NCI-H1417 (cell line): ENCODE data around the gene SAFB.
"Not testable (repeated sequence)": the region's sequence is repeated elsewhere in the genome, so short reads cannot be mapped to it uniquely, and the experiment has no call there.

ENCODE experiments used
- DNase-seq, 3 experiments: peaks; one replicate each; lab custom pipeline; 2025; lab: John Stamatoyannopoulos, UW

The SAFB gene

DNA sequence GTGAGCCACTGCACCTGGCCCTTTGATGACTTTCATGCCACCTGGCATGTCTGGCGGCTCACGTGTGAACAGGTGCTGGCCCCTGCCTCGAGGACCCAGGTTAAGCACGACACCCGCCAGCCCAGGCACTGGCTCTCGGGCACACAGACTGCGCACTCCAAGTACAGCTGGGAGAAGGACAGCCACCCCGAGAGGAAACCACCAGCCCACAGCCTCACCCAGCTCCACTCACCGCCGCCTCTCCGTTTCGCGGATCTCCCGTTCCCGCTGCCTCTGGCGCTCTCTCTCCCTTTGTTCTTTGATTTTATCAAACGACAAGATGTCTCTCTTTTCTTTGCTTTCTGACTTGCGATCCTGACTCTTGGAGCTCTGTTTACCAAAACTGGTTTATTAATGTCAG is 27.8 kb upstream of the SAFB start:
- DNase-seq, result peak in 1 of 3 experiments; percentile 34

DNA sequence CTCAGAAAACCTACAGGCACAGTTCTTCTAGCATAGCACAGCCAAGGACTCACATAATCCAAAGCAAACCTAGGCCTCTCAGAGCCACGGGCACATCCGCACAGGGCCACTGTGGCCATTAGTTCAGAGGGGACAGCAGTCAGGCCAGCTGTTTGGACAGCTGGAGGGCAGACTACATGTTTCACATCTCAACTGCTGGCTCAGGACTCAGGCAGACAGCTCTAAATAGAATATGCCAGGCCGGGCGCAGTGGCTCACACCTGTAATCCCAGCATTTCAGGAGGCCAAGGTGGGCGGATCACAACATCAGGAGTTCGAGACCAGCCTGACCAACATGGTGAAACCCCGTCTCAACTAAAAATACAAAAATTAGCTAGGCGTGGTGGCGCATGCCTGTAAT is 27.1 kb upstream of the SAFB start:
- no peak for DNase-seq

GRCh38 chr19:5600797-5601196 is 22.1 kb upstream of the SAFB start:
- DNase-seq, result no peak

- no peak for DNase-seq
Observed at GRCh38 chr19:5603626-5604025, 19.3 kb upstream of the SAFB start.

GRCh38 chr19:5605362-5605761 is 17.5 kb upstream of the SAFB start:
- no peak for DNase-seq

DNA sequence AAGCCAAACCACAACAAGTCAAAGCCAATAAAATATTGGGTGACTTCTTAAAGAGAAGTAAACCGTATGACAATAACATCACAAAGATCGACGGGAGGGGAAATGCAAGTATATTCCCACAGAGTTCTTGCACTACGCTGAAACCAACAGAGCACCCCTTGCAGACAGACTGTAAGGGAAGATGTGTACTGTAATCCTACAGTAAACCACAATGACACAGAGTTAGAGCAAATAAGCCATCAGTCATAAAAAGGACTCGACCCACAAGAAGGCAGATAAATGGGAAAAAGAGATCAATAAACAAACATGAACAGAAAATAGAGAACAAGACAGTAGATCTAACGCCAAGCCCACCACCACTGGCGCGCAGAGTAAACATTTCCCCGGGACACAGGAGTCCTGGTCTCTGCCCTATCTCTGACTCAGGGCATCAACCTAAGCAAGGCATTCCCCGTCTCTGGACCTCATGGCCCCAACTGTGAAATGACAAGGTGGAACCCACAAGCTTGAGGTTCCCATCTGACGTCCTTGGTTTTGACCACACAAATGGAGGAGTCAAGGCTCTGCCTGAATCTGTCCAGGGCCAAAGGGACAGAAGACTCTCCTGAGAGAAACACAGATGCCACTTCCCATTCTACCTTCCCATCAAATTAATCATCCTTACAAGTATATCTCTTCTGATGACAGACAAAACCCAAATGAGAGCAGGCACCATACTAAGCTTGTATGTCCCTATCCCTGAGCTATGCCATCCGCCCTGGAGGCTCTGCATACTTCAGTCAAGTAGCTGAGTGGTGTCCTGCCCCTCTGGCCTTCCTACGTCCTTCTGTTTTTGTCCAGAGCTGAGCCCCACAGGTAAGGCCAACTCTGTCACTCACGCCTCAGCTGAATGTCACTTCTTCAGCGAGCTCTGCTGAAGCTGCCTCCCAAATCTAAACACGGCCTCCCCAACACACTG is 15.3 kb upstream of the SAFB start:
- no peak for DNase-seq

DNA sequence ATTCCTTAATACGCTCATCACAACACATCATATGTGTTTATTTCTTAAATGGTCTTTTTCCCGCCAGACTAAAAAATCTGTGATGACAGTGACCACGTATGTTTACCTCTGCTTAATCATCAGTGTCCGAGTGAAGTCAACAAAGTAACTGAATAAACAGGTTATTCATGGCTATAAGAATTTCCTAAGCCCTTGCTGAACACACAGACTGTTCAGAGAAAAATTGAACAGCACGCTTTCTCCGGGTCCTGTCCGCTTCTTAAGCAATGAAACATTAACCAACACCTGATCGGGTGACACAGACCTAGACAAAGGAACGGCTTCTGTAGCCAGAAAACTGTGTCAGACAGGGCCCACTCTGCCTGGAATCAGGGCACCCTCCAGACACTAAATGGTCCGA is 14.6 kb upstream of the SAFB start:
- no peak for DNase-seq

GRCh38 chr19:5608766-5609165 is 14.1 kb upstream of the SAFB start:
- DNase-seq, result not testable (repeated sequence)

DNA sequence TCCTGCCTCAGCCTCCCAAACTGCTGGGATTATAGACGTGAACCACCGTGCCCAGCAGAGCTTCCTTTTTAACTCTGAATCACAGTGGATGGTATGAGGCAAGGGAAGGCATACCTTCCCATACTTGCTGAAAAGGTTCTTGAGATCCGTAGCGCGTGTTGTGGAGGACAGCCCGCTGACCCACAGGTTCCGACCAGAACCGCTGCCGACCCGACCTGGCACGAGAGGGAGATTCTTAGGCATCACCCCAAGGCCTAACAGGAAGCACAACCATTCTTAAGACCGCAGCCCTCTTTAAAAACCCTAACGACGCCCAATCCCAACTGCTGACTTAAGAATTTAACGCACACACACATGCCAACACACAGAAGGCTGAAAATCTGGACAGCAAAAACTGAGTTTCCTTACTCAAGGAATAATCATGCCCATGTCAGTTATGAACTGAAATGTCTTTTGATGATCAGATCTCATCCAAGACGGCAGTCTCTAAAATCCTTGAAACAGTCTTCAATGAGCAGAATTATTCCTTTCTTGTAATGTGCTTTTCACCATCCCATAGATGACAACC is 12.9 kb upstream of the SAFB start:
- DNase-seq, result no peak

DNA sequence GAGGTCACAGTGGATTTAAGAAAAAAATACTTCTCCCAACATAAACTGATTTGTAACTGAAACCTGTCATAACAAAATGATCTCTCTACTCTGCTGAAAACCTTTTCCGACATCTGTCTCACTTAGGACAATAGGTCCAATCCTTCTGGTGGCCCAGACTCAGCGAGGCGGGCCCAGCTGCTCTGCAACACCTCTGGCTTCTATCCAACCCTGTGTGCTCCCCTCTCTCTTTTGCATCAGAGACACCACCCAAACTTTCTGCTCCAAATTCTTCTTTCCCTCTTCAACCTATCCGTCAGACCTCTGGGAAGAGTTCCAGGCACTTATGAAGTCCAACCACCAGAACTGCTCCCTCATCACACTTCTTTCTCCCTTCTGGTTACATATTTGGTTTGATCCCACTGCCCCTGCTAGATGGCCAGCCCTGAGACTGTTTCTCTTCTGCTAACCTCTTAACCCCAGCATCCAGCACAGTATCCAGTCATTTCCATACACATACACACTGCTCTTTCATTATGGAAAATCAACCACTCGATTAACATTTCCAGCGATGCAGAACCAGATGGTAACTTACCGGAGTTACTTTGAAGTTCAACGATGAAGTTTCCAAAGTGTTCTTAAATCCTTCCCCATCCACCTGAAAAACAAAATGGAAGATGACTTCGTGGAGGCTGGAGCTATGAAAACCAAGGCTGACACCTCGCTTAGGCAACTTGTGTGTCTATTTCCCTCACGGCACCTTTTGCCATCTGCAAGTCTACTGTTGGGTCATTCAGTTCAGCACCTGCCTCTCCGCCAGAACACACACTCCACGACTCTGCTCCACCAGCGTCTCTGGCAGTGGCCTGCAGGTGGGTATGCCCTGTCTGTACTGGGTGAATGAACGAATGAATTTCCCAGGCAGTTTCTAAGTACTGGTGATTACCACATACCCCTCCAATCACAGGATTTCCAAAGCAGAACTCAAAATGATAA is 9.7 kb upstream of the SAFB start:
- no peak for DNase-seq

DNA sequence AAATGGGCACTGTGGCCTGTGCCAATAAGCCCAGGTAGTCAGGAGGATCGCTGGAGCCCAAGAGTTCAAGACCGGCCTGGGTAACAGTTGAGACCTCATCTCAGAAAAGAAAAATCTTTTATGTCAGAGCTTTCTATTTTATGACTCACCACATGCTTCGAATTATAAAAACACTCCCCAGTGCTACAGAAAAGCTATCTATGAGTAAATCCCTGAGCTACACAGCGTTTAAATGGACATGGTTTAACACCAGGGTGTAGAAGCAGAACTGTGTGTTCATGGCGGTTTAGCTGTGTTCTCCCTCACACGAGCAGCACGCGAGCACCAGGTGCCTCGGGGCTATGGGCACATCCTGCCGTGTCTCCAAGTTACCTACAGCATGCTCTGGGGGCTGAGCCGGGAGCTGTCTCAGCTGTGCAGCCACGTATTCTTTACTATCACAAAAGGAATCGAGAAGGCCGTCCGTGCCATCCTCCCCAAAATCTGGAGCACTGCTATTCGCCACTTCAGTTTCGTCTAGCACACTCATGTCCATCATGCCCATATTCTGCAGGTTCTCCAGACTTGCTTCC is 7.0 kb upstream of the SAFB start:
- DNase-seq, result no peak

GRCh38 chr19:5617080-5617479 is 5.8 kb upstream of the SAFB start:
- no peak for DNase-seq

DNA sequence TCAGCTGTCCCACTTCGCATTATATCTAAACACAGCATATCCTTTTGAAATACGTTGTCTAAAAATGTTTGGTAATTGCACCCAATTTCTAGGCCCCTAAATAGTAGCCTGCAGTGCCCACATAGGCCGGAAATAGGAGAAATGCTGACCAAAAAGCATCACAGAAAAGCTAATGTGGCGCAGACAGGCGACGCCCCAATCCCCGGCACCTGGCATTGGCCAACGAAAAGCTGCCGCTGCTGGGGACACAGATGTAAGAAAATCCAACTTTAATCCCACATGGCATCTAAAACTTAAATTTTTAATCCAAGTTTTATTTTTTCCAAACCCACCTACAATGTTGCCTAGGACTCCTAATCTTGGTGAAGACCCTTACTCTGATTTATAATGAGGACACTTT is 4.3 kb upstream of the SAFB start:
- no peak for DNase-seq

DNA sequence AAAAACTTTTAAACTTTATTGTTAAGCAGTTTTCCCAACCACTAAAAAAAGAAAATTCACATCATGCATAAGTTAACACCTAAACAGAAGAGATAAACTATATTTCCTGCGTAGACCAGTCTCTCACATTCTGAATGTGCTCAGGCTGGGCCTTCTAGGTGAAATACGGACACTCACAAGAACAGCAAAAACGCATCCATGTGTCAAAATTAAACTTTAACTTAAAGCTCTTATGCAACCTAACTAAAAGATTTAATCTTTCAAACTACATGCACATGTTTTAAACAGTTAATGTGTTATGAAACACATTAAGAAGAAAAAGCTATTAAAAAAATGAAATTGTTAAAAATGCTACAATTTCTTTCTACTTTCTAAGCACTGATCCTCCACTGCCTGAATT is 2.9 kb upstream of the SAFB start:
- DNase-seq, result no peak

DNA sequence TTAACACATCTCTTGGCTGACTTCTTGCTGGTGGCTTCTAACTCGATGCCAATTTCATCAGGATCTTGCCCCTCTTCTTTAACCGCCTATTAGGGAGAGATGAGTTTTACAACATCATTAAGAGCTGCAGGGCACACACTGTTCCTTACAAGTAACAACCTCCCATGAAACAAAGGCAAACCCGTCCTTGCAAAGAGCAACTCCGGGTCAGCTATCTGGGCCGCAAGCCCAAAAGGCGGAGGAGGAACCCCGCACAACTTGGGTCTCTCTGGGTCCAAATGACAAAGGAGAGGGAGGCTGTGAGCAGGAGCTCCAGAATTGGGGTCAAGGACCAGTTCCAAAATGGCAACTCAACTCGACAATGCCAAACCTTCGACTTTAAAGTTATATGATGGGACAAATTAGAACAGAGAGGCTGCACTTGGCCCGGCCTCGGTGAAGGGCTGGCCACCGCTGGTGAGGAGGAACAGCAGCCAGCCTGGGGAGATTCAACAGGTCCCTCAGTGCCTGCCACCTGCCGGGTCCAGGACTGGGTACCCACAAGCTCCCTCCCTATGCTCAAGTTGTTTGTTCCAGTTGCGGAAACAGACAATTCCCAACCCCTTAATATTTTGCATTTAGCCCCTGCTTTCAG is 1.5 kb upstream of the SAFB start:
- DNase-seq, result no peak

GRCh38 chr19:5621945-5622464 is 878 bp upstream of the SAFB start:
- DNase-seq, result peak in 1 of 3 experiments; percentile 61

DNA sequence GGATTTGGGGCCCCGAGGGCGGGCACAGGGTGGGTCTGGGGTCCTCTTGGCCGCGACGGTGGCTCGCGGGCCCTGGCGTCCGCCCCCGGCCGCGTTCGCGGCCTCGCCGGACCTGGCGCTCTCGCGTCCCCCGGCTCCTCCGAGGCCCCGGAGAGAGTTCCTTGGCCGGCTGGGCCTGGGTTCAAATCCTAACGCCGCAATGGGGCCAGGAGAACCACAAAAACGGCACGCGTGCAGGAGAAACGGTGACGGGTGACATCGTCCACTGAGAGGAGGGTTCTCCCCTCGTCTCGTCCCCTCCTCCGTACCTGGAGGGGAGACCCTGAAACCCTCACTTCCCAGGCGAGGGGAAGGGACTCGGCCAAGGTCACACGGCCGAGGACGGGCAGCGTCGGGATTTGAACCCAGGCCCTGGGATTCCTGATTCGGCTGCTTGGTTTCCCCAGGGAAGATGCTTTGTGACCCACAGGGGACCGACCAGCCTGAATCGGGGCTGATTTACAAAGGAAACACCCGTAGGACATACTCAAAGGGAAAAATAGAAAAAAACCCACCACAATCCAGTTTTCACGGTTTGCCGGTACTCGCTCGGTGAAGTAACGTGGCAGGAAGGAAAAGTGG is 624 bp downstream of the SAFB start:
- DNase-seq, result no peak

GRCh38 chr19:5624018-5624663 is 1.3 kb downstream of the SAFB start:
- DNase-seq, result peak in 2 of 3 experiments; percentile 11 to 54

DNA sequence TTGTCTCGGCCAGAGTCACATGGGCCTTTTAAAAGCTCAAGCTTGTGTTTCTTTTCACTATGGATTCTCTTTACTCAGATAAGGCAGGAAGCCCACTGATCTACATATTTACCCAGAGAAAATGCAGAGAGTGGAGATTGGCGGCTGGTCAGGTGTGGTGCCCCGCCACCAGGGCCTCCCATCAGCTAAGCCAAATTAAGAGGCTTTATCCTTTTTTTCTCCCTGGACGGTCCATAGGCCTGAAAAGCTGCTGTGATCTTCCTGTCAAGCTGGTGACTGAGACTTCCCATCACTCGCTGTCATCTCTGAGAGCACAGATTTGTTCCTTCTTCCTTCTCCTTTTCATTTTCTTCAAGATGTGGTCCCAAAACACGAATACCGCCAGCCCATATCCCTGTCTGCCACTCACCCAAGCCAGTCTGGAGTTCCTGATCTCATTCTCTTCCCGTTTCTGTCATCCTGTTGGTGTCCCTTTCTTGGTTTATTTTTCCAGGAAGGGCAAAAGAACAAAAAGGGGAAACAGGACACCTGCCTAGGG is 1.9 kb downstream of the SAFB start:
- DNase-seq, result no peak

- no peak for DNase-seq
Observed at GRCh38 chr19:5625641-5626040, 2.8 kb downstream of the SAFB start.
